ENCODE results near the gene C17orf78.
"Not testable (repeated sequence)": the region's sequence is repeated elsewhere in the genome, so short reads cannot be mapped to it uniquely, and the experiment has no call there.

Gene C17orf78

DNA sequence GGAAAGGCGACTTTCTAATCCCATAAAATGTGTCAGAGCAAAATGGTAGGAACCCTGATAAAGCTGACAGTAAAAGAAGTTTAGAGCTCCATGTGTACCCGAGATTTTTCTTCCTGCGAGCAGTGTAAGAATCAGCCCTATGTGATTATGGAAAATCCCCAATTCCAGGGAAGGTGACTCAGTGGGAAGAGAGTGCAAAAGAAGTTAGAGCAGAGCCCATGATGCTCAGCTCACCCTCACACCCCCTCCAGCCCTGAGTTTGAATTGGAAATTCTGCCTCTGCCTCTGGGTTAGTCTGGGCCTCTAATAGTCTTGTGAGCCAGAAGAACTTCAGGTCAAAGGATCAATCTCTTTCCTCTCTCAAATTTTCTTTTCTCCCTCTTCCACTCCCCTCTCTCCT lies 12.5 kb downstream of the C17orf78 start:
- no peak for DNase-seq

DNA sequence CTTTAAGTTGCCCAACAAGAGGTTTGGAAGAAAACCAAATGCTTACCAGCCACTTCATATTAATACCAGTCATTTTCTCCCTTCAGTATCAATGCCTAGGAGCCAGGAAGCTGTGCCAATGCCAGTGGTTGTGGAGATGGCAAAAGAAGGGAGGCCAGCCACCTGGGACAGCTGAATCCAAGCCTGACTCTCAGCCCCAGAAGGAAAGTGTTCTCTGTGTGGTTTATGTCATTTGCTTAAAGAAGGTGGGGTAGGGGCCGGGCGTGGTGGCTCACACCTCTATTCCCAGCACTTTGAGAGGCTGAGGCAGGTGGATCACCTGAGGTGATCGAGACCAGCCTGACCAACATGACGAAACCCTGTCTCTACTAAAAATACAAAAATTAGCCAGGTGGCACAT lies 13.4 kb downstream of the C17orf78 start:
- DNase-seq = no peak

DNA sequence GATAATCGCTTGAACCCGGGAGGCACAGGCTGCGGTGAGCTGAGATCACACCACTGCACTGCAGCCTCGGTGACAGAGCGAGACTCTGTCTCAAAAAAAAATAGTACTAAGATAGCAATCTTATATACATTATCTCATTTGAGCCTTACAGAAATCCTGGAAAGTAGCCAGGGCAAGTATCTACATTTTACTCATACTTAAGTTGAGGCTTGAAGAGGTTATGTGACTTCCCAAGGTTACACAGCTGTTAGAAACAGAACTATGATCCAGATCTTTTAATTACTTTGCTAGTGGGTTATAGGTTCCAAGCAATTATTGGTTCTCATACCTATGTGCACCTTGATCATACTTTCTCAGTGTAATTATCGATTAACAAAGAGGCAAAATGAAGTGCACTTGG lies 15.4 kb downstream of the C17orf78 start:
- no peak for DNase-seq

GRCh38 chr17:37392024-37392590 lies 16.3 kb downstream of the C17orf78 start:
- no peak for DNase-seq

DNA sequence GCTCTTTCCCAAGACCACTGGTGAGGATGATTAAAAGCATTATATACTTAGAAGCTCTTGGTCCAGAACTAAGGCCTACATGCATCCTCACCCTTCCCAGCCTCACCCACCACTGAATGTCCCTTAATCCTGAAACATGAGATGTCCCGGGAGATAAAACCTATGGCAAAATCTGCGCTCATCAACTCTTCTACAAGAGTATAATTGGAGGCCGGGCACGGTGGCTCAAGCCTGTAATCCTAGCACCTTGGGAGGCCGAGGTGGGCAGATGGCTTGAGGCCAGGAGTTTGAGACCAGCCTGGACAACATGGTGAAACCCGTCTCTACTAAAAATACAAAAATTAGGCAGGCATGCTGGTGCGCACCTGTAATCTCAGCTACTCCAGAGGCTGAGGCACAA lies 17.6 kb downstream of the C17orf78 start:
- no peak for DNase-seq

DNA sequence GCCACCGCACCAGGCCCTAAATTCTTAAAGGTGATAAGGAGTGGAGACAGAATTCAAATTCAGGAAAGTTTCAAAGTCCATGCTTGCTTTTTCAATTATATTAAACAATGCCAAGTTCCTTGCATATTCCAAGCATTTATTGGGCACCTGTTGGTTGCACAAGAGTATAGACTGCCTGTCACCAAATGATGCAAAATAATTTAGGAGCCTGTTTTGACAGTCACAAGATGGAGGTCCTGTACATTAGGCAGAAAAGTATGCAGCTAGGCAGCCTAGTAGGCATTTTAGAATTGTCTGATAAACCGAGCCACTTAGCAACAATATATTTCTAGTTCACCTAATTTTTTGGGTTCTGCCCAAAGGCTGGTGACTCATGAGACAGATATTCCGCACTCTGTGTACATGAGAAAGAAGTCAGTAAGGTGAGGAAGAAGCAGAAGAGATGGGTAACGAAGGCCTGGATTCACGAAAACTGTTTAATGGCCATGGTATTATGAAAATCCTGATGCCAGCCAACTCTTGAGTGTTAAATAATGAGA lies 23.5 kb downstream of the C17orf78 start:
- no peak for DNase-seq

- no peak for DNase-seq
These were observed 24.7 kb downstream of the C17orf78 start for GRCh38 chr17:37400505-37400904.

- DNase-seq = not testable (repeated sequence)
These were observed 29.7 kb downstream of the C17orf78 start for GRCh38 chr17:37405522-37405921.

DNA sequence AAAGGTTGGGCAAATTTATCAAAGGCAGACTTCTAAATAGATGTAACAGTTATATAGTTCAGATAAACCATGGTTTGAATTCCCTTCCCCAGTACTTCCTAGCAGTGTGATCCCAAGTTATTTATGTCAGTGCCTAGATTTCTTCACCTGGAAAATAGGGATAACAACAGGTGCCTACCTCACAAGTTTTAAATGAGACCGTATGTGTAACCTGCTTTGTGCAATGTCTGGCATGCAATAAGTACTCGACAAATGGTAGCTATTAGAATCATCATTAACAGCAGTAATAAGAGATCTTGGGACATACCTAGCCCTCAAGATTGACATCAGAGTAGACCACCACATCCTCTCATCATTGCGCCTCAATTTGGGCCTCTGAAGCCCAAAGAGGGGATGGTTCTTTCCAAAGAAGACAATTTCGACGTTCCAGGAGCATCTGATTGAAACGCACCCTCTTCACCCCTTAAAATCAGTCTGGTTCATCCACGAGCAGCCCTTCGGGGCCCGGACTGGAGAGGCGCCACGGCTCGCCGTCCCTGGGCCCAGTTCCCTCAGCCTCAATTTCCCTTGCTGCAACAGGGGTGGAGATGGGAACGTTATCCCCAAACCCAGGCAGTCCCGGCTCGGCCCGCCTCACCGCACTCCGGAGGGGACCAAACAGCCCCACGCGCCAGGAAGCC lies 30.3 kb downstream of the C17orf78 start:
- no peak for DNase-seq

GRCh38 chr17:37406635-37407461 lies 31.1 kb downstream of the C17orf78 start, which contains the start of the genes ACACA and TADA2A:
TSS of gene ACACA (minus strand) at chr17:37406836. CDS start at chr17:37406299, 537 bp downstream.
TSS of gene TADA2A (plus strand) at chr17:37406886. CDS start at chr17:37411366, 4,480 bp downstream.
- peak; percentile 62 to 68 for DNase-seq

GRCh38 chr17:37408145-37408479 lies 32.3 kb downstream of the C17orf78 start:
- DNase-seq = not testable (repeated sequence)

GRCh38 chr17:37410357-37410756 lies 34.6 kb downstream of the C17orf78 start:
- no peak for DNase-seq

GRCh38 chr17:37413875-37414519 lies 38.2 kb downstream of the C17orf78 start:
- no peak for DNase-seq

- no peak for DNase-seq
These were observed 42.1 kb downstream of the C17orf78 start for GRCh38 chr17:37417852-37418251.

DNA sequence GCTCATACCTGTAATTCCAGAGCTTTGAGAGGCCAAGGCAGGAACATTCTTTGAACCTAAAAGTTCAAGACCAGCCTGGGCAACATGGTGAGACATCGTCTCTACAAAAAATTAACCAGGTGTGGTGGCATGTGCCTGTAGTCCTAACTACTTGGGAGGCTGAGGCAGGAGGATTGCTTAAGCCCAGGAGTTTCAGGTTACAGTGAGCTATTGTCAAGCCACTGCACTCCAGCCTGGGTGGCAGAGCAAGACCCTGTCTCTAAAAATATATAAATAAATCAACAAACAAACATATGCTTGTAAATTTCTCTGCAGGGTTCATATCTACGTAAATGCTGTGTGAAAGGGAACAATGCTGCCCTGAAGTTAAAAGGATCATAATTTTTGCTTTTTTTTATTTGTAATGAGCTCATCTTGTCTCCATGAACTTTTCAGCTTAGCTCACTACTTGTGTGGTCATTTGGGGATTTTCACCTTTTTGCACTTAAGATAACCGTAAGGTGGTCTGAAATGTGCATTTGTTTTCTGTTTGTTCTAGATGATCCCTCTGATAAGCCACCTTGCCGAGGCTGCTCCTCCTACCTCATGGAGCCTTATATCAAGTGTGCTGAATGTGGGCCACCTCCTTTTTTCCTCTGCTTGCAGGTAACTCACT lies 47.3 kb downstream of the C17orf78 start:
- no peak for DNase-seq

DNA sequence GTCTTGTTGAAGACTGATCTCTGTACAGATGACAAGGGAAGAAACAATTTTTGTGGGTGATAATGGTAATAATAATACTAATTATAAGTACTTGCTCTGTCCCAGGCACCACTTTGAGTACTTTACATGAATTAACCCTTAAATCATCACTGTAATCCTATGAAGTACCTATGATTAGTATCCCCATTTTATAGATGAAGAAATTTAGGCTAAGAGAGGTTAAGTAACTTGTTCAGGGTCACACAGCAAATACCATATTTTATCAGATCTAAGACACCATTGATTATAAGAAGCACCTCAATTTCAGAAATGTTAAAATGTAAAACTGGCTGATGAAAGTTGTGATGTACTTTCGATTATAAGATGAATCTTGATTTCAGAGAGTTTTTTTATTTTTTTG lies 49.5 kb downstream of the C17orf78 start:
- no peak for DNase-seq

GRCh38 chr17:37429039-37429438 lies 53.3 kb downstream of the C17orf78 start:
- DNase-seq = no peak

- no peak for DNase-seq
These were observed 53.7 kb downstream of the C17orf78 start for GRCh38 chr17:37429453-37429852.

- DNase-seq = no peak
These were observed 54.4 kb downstream of the C17orf78 start for GRCh38 chr17:37430051-37430627.

- no peak for DNase-seq
These were observed 56.9 kb downstream of the C17orf78 start for GRCh38 chr17:37432671-37433070.

DNA sequence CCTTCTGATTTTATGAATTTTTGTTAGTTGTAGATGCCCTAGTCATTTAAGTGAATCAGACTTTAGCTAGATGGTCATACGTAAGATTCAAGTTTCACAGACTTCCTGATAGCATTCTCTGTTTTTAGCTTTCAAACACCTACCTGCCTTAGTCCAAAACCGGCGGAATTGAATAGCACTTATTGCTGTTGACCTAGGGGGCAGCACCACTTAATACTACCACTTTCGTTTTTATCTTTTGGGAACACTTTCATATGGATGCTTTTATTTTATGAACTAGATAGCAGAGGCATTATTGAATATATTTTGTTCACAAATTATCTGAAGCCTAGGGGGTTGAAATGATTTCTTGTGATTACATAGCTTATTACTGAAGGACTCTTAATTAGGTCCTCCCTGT lies 62.4 kb downstream of the C17orf78 start:
- no peak for DNase-seq

DNA sequence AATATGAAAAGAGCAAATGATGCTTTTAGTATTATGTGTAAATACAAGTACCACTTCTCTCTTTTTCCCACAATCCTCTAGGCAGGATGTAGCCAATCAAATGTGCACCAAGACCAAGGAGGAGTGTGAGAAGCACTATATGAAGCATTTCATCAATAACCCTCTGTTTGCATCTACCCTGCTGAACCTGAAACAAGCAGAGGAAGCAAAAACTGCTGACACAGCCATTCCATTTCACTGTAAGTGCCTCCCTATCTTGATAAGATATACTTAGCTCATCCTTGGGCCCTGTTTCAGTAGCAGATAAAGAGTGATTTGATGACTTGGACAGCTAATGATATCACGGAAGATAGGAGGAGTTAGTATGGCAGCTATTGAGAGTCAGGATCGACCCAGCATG lies 64.6 kb downstream of the C17orf78 start:
- no peak for DNase-seq
